ENCODE data around the gene GTPBP4. TPM values are rescaled to one million over a fixed set of nuclear protein-coding genes. Genes with fewer than 3 reads are reported as not detected.

Gene GTPBP4
- total and polyA plus RNA-seq, 9 of the 15 experiments (the other 6 are each of a cell fraction or from before 2014, with no cell fraction given), result 79.0 to 155 (median 128) TPM

- TF ChIP-seq MGA (IDR thresholded peaks at IDR 0.05) (peak; percentile 84), PPARD (CRISPR knock-in tag; IDR thresholded peaks at IDR 0.05) (no peak), ELK3 (CRISPR knock-in tag; IDR thresholded peaks at IDR 0.05) (no peak), NBN (IDR thresholded peaks at IDR 0.05; ENCODE audit: low read depth) (0 out of 2 replicates have a peak, but pooled peaks have one; percentile 62), HNRNPLL (IDR thresholded peaks at IDR 0.05; ENCODE audit: low read depth, low read length, poor library complexity, severe bottlenecking) (peak; percentile 62), ARNT (IDR thresholded peaks at IDR 0.05) (no peak), TFE3 (CRISPR knock-in tag; IDR thresholded peaks at IDR 0.05) (no peak), RNF219 (CRISPR knock-in tag; IDR thresholded peaks at IDR 0.05) (no peak), XRCC3 (IDR thresholded peaks at IDR 0.05) (no peak), HNRNPL (IDR thresholded peaks at IDR 0.05; ENCODE audit: low read depth, low read length) (peak; percentile 89; the same call in 1 of the 2 replicates), ELF2 (CRISPR knock-in tag; IDR thresholded peaks at IDR 0.05) (peak; percentile 71; the same call in 1 of the 2 replicates)
Observed at GRCh38 chr10:1048732-1049424, 60.6 kb downstream of the GTPBP4 start, which contains the start of gene IDI1 (continued).

All from K562 (cell line).